Progenitor cell of endocrine pancreas (in vitro differentiated cells): ENCODE results near the gene ATP2B2. TPM values are rescaled to one million over a fixed set of nuclear protein-coding genes. Genes with fewer than 3 reads are reported as not detected.
A peak's percentile ranks its signal among the peaks of the same experiment; 100 is the strongest.

Experiments
- DNase-seq: peaks from one replicate; pipeline ENCODE4 v3.0.0; 2021; ENCODE audit warnings: low spot score; ENCODE audit not compliant: unreplicated experiment
- H3K27ac Mint-ChIP-seq: 2 replicates; pipeline ENCODE4 v1.8.0; 2021; ENCODE audit warnings: mild to moderate bottlenecking, moderate library complexity, mixed read lengths
- H3K27me3 Mint-ChIP-seq: 2 replicates; pipeline ENCODE4 v1.8.0; 2021; ENCODE audit warnings: mixed read lengths
- H3K36me3 Mint-ChIP-seq: 2 replicates; pipeline ENCODE4 v1.8.0; 2022; ENCODE audit warnings: mixed read lengths; ENCODE audit not compliant: insufficient read depth
- H3K4me1 Mint-ChIP-seq: 2 replicates; pipeline ENCODE4 v1.8.0; 2021; ENCODE audit warnings: low read depth, mixed read lengths
- H3K4me3 Mint-ChIP-seq: 2 replicates; pipeline ENCODE4 v1.8.0; 2021; ENCODE audit warnings: low read depth, mild to moderate bottlenecking, moderate library complexity, mixed read lengths
- H3K9me3 Mint-ChIP-seq: 2 replicates; pipeline ENCODE4 v1.8.0; 2021; ENCODE audit warnings: low read depth, mixed read lengths
- CTCF ChIP-seq: fragments of 200-600 bp; sonication (generic); IDR thresholded peaks from one replicate; pipeline ENCODE4 v1.5.0; 2021; ENCODE audit warnings: antibody characterized with exemption, mild to moderate bottlenecking; ENCODE audit not compliant: unreplicated experiment
- total RNA-seq: library from RNA; stranded (reverse); gene quantifications from 2 replicates; pipeline ENCODE4 v1.2.1, GENCODE V29; 2021

ATP2B2 gene
- total RNA-seq, 1 donor from 2014 or later = 0.07 TPM

- H3K4me3 Mint-ChIP-seq = no peak overlapping the region
- peaks cover 15% of the 10 kb centered on the region for H3K27me3 Mint-ChIP-seq
- TF ChIP-seq CTCF = no peak
- peaks cover 6% of the 10 kb centered on the region for H3K4me1 Mint-ChIP-seq
- H3K27ac Mint-ChIP-seq = no peak overlapping the region
- no peaks in the 10 kb centered on the region for H3K36me3 Mint-ChIP-seq
- DNase-seq = no peak
- peaks cover 5% of the 10 kb centered on the region for H3K9me3 Mint-ChIP-seq
These were observed 31.7 kb downstream of the ATP2B2 start for GRCh38 chr3:10473581-10474274.

- Mint-ChIP-seq H3K4me3 (no peak overlapping the region), H3K36me3 (no peaks in the 10 kb centered on the region), H3K27ac (no peak overlapping the region), H3K4me1 (peaks cover 6% of the 10 kb centered on the region), H3K9me3 (no peaks in the 10 kb centered on the region), H3K27me3 (peaks cover 15% of the 10 kb centered on the region)
- DNase-seq = no peak
- no peak for TF ChIP-seq CTCF
These were observed 32.4 kb downstream of the ATP2B2 start for GRCh38 chr3:10472877-10473440.

GRCh38 chr3:10471054-10471688 is 34.2 kb downstream of the ATP2B2 start:
- peaks cover 16% of the 10 kb centered on the region for H3K27me3 Mint-ChIP-seq
- H3K4me1 Mint-ChIP-seq = peaks cover 6% of the 10 kb centered on the region
- H3K36me3 Mint-ChIP-seq = no peaks in the 10 kb centered on the region
- DNase-seq = no peak
- H3K4me3 Mint-ChIP-seq = no peak overlapping the region
- H3K27ac Mint-ChIP-seq = peak overlapping the region; percentile 92
- no peak for TF ChIP-seq CTCF
- no peaks in the 10 kb centered on the region for H3K9me3 Mint-ChIP-seq

- peaks cover 20% of the 10 kb centered on the region for H3K27me3 Mint-ChIP-seq
- H3K4me3 Mint-ChIP-seq = no peak overlapping the region
- DNase-seq = no peak
- H3K9me3 Mint-ChIP-seq = no peaks in the 10 kb centered on the region
- no peaks in the 10 kb centered on the region for H3K36me3 Mint-ChIP-seq
- TF ChIP-seq CTCF = no peak
- H3K27ac Mint-ChIP-seq = no peak overlapping the region
- H3K4me1 Mint-ChIP-seq = peaks cover 6% of the 10 kb centered on the region
These were observed 35.0 kb downstream of the ATP2B2 start for GRCh38 chr3:10470120-10471053.
